HAP-1 (cell line): ENCODE results near the gene TTLL7.

ENCODE experiments used
- DNase-seq, 2 experiments: peaks; one replicate each; pipeline ENCODE4 v3.0.0-alpha.2; 2016 to 2020; ENCODE audit warnings: low spot score in 2 of 2
- H3K27me3 ChIP-seq: fragments of 250-450 bp; sonication (Bioruptor Pico); 2 replicates; pipeline ENCODE4 v1.5.1; 2020; ENCODE audit warnings: low read depth, mild to moderate bottlenecking, moderate library complexity
- H3K36me3 ChIP-seq: fragments of 250-450 bp; sonication (Bioruptor Pico); replicated peaks from 2 replicates; pipeline ENCODE4 v1.5.1; 2020; ENCODE audit warnings: mild to moderate bottlenecking
- H3K4me1 ChIP-seq: fragments of 250-450 bp; sonication (Bioruptor Pico); 2 replicates; pipeline ENCODE4 v1.5.1; 2020; ENCODE audit warnings: mild to moderate bottlenecking
- H3K4me3 ChIP-seq: fragments of 250-450 bp; sonication (Bioruptor Pico); 2 replicates; pipeline ENCODE4 v1.5.1; 2020; ENCODE audit warnings: mild to moderate bottlenecking, moderate library complexity
- H3K9me3 ChIP-seq: fragments of 250-450 bp; sonication (Bioruptor Pico); 2 replicates; pipeline ENCODE4 v1.5.1; 2020; ENCODE audit warnings: mild to moderate bottlenecking, moderate library complexity
- in situ Hi-C: fragments of 300-500 bp; cut with MboI; formaldehyde crosslinking; loops from 3 replicates; pipeline ENCODE4 v1.14.3; 2020; ENCODE audit warnings: low sequenced_read_pairs, inconsistent platforms, mixed read lengths

TTLL7 gene, protein sequence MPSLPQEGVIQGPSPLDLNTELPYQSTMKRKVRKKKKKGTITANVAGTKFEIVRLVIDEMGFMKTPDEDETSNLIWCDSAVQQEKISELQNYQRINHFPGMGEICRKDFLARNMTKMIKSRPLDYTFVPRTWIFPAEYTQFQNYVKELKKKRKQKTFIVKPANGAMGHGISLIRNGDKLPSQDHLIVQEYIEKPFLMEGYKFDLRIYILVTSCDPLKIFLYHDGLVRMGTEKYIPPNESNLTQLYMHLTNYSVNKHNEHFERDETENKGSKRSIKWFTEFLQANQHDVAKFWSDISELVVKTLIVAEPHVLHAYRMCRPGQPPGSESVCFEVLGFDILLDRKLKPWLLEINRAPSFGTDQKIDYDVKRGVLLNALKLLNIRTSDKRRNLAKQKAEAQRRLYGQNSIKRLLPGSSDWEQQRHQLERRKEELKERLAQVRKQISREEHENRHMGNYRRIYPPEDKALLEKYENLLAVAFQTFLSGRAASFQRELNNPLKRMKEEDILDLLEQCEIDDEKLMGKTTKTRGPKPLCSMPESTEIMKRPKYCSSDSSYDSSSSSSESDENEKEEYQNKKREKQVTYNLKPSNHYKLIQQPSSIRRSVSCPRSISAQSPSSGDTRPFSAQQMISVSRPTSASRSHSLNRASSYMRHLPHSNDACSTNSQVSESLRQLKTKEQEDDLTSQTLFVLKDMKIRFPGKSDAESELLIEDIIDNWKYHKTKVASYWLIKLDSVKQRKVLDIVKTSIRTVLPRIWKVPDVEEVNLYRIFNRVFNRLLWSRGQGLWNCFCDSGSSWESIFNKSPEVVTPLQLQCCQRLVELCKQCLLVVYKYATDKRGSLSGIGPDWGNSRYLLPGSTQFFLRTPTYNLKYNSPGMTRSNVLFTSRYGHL

DNA sequence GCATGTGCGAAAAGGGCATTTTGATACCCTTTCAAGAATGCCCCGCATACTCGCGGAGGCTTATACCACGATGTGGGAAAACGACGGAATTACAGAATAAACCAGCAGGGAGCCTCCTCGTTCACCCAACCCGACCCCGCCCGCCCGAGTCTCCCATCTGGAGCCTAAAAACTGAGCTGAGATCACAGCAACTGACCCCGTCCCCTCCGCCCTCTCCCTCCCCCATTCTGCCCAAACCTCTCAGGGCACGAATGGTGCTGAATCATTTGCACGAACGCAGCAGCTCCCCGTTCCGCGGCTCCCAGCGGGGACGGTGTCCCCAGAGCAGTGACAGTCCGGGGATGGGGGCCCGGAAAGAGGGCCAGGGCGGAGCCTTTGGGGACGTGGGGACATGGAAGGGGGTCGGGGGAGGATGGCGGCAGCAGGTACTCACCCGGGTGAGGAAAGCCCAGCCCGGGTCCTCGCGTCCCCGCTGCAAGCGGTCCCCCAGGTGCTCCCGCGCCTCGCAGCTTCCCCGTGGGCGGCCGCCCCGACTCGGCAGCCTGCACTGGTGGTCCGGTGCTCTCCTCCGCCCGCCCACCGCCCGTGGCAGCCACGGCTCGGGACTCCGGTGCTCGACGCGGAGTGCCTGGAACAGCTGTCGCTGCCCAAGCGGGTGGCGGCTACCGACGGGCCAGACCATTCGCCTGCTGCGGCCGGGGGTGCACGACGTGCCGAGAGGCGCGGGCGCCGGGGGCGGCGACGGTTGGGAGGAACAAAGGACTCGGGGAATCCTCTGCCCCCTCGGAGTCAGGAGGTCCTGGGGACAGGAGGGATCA lies at the start of gene TTLL7:
TSS of gene TTLL7 (minus strand) at position 635 of the 818 bp plus-strand sequence. CDS start 46,921 bp downstream, outside the sequence.
- in situ Hi-C loops: no loop called here

DNA sequence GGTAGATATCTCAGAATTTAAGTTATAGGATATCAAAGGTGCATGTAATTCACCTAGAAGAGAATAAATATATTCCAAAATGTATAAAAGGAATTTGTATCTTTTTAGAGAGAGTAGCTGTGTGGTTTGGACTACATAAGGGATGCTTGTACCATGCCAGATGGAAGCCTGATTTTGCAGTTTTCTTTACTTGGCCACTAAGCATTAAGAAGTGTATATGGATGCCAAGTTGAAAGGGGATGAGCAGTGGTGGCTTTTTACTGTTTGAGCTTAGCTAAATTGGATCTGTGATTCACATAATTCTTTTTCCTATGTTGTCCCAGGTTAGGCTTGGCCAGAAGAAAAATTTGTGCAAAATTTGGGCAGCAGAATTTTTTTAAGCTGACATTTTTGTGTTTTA lies 43.5 kb upstream of the TTLL7 start:
- Histone ChIP-seq H3K4me1 (no peaks in the 10 kb centered on the region), H3K4me3 (no peak overlapping the region), H3K27me3 (no peaks in the 10 kb centered on the region), H3K36me3 (no peaks in the 10 kb centered on the region), H3K9me3 (no peaks in the 10 kb centered on the region)
- no peak for DNase-seq
- in situ Hi-C loops: no loop called here

More for the DNA sequence above, at the start of gene TTLL7:
- no peaks in the 10 kb centered on the region for H3K27me3 ChIP-seq
- peak within 1 kb of the TSS; percentile 86 for H3K4me3 ChIP-seq
- H3K9me3 ChIP-seq: no peaks in the 10 kb centered on the region
- peaks cover 9% of the 10 kb centered on the region for H3K4me1 ChIP-seq
- DNase-seq: peak; percentile 59 to 89
- H3K36me3 ChIP-seq: no peaks in the 10 kb centered on the region

DNA sequence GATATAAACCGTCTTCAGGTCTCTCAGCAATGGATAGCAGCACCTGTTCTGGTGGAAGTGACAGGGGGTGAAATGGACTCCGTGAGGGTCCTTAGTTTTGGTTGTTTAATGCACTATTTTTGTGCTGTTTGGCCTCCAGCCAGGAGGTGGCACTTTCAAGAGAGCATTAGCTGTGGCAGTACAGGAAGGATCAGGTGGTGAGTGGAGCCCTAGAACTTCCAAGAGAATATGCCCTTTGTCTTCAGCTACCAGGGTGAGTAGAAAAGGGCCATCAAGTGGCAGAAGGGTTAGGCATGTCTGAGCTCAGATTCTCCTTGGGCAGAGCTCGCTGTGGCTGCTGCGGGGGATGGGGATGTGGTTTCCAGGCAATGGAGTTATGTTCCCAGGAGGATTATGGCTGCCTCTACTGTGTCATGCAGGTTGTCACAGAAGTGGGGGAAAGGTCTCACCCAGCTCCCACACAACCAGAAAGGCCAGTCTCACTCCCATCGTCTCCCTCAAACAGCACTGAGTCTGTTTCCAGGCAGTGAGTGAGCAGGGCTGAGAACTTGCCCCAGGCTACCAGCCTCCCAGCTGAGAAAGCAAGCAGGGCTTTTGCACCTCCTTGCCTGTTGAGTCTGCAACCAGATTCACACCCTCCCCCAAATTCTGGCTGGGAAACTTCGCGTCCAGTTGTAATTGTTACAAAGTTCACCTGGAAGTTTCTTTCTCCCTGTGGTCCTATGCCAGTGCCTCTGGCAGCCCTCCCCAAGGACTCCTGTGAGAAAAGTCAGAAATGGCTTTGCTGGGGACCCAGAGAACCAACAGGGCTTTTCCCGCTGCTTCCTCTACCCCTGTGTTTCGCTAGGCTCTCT lies 39.1 kb upstream of the TTLL7 start:
- no peaks in the 10 kb centered on the region for H3K27me3 ChIP-seq
- in situ Hi-C loops: no loop called here
- no peaks in the 10 kb centered on the region for H3K36me3 ChIP-seq
- DNase-seq: no peak
- no peak overlapping the region for H3K4me3 ChIP-seq
- H3K9me3 ChIP-seq: no peaks in the 10 kb centered on the region
- no peaks in the 10 kb centered on the region for H3K4me1 ChIP-seq

DNA sequence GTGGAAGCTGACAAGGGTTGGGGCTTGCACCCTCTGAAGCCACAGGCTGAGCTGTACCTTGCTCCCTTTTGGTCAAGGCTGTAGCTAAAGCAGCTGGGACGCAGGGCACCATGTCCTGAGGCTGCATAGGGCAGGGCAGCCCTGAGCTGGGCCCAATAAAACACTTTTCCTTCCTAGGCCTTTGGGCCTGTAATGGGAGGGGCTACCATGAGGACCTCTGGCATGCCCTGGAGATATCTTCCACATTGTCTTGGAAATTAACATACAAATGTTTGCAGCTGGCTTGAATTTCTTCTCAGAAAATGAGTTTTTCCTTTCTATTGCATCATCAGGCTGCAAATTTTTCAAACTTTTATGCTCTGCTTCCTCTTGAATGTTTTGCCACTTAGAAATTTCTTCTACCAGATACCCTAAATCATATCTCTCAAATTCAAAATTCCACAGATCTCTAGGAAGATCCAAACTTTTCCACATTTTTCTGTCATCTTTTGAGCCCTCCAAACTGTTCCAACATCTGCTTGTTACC lies 32.9 kb upstream of the TTLL7 start:
- Histone ChIP-seq H3K4me3 (no peak overlapping the region), H3K4me1 (no peaks in the 10 kb centered on the region), H3K9me3 (no peaks in the 10 kb centered on the region), H3K27me3 (no peaks in the 10 kb centered on the region), H3K36me3 (no peaks in the 10 kb centered on the region)
- in situ Hi-C loops: no loop called here
- no peak for DNase-seq

DNA sequence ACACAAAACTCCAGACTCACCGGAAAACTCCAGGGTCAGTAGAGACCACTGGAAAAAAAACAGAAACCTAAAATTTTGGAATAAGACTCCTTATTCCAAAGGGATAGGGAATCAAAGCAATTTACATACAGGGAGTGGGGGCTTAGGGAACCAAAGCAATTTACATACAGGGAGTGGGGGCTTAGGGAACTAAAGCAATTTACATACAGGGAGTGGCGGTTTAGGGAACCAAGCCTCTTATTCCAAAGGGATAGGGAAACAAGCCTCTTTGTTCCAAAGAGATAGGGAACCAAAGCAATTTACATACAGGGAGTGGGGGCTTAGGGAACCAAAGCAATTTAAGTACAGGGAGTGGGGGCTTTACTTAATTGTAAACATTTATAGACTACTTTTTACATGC lies 28.4 kb upstream of the TTLL7 start:
- DNase-seq: peak in 1 of 2 experiments; percentile 34
- H3K27me3 ChIP-seq: no peaks in the 10 kb centered on the region
- no peak overlapping the region for H3K4me3 ChIP-seq
- no peaks in the 10 kb centered on the region for H3K4me1 ChIP-seq
- in situ Hi-C loops: no loop called here
- H3K36me3 ChIP-seq: no peaks in the 10 kb centered on the region
- no peaks in the 10 kb centered on the region for H3K9me3 ChIP-seq

DNA sequence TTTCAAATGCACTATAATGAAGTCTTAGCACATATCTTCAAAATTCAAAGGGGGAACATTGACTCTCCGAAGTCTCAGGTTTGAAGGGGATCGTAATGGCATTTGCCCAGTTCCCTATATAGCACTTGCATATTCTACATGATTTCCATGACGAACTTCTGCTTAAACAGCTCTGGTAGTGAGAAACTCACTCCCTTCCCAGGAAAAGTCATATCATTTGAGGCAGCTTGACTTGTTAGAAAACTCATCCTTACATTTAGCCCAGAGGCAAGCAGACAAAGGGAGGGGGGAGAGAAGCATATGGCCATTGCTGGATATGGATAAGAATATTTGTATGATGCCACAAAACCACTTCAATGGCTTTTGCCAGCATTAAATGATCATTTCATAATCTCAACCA lies 27.0 kb upstream of the TTLL7 start:
- in situ Hi-C loops: no loop called here
- Histone ChIP-seq H3K4me1 (no peaks in the 10 kb centered on the region), H3K9me3 (no peaks in the 10 kb centered on the region), H3K36me3 (no peaks in the 10 kb centered on the region), H3K4me3 (no peak overlapping the region), H3K27me3 (no peaks in the 10 kb centered on the region)
- DNase-seq: no peak

DNA sequence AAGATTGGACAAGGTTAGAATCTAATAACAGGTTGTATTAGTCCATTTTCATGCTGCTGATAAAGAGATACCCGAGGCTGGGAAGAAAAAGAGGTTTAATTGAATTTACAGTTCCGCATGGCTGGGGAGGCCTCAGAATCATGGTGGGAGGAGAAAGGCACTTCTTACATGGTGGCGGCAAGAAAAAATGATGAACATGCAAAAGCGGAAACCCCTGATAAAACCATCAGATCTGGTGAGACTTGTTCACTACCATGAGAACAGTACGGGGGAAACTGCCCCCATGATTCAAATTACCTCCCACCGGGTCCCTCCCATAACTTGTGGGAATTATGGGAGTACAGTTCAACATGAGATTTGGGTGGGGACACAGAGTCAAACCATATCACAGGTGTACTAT lies 22.9 kb upstream of the TTLL7 start:
- no peaks in the 10 kb centered on the region for H3K9me3 ChIP-seq
- no peaks in the 10 kb centered on the region for H3K36me3 ChIP-seq
- H3K4me1 ChIP-seq: no peaks in the 10 kb centered on the region
- no peak overlapping the region for H3K4me3 ChIP-seq
- in situ Hi-C loops: no loop called here
- H3K27me3 ChIP-seq: no peaks in the 10 kb centered on the region
- no peak for DNase-seq

DNA sequence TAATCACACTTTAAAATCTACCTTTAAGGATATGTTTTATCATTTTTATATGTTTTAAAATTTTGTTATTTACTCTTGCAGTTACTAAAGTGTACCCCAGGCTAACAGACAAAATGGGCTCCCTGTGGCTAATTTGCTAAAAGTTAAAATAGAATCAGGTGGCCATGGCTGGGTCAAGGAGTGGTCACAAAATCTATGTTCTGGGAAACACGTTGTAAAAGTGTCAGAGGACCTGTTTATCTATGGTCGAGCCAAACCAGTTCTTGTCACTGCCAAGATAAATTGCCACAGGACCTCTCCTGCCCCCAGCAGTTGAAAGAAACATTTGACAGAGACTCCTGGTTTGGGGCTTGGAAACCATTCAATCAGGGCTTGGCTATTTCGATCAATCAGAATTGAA lies 21.2 kb upstream of the TTLL7 start:
- no peaks in the 10 kb centered on the region for H3K9me3 ChIP-seq
- no peaks in the 10 kb centered on the region for H3K27me3 ChIP-seq
- no peak overlapping the region for H3K4me3 ChIP-seq
- in situ Hi-C loops: no loop called here
- H3K4me1 ChIP-seq: no peaks in the 10 kb centered on the region
- no peak for DNase-seq
- H3K36me3 ChIP-seq: no peaks in the 10 kb centered on the region

DNA sequence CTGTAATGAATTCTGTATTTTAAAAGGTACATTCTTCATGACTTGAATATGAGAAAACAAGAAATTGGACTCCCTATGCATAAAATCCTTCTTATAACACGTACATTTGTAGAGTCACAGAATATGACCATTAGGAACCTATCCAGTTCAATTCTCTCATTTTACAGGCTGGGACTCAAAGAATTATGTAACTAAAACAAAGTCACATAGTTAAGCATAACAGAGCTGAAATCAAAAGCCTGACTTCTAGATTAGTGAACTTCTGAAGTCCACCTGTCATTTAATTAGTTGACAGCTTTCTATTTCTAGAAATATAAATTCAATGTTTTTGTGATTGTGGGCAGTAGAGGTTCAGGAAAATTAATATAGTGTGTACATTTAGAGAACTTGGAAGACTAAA lies 20.3 kb upstream of the TTLL7 start:
- Histone ChIP-seq H3K36me3 (no peaks in the 10 kb centered on the region), H3K4me1 (no peaks in the 10 kb centered on the region), H3K9me3 (no peaks in the 10 kb centered on the region), H3K4me3 (no peak overlapping the region), H3K27me3 (no peaks in the 10 kb centered on the region)
- in situ Hi-C loops: no loop called here
- no peak for DNase-seq

DNA sequence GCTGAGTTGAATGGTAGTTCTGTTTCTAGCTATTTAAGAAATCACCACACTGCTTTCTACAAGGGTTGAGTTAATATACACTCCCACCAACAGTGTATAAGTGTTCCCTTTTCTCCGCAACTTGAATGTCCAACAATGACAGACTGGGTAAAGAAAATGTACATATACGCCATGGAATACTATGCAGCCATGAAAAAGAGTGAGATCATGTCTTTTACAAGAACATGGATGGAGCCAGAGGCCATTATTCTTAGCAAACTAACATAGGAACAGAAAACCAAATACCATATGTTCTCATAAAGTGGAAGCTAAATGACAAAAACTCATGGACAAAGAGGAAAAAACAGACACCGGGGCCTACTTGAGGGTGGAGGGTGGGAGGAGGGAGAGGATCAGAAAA lies 14.8 kb upstream of the TTLL7 start:
- H3K9me3 ChIP-seq: no peaks in the 10 kb centered on the region
- no peaks in the 10 kb centered on the region for H3K4me1 ChIP-seq
- DNase-seq: no peak
- in situ Hi-C loops: no loop called here
- H3K36me3 ChIP-seq: no peaks in the 10 kb centered on the region
- H3K4me3 ChIP-seq: no peak overlapping the region
- H3K27me3 ChIP-seq: no peaks in the 10 kb centered on the region

DNA sequence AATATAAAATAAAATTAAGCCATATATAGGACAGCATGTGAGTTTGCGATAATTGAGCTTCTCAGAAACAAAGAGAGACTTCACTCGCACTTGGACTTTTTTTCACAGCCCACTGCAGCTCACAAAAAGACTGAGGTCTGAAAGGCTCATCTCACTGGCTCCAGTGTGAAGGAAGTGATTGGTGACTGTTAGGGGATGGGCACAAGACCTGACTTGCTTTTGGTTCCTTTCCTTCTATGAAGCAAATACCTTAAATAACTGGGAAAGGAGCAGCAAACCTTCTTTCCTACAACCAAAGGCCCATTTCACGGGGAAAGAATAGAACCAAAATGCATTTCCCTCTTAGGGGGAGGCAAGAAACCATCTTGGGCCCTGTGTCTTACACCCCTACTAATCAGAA lies 13.1 kb upstream of the TTLL7 start:
- in situ Hi-C loops: no loop called here

DNA sequence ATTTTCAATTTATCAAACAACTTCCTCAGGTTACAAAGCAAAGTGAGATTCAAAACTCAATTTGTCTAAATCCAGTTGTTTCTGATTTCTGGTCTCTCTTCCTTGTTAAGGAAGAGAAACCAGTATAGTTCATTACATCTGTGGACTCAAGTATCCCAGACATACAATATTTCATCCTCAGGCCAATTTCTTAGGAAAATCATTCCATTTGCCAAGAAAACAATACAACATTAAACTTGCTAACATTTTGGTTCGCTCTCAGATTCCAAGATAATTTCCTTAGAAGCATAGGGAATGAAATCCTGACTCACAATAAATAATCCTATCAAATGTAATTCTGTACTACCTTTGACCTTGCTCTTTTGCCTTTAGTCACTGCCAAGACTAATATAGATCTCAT lies 11.2 kb upstream of the TTLL7 start:
- Histone ChIP-seq H3K36me3 (no peaks in the 10 kb centered on the region), H3K4me1 (no peaks in the 10 kb centered on the region), H3K4me3 (no peak overlapping the region), H3K9me3 (no peaks in the 10 kb centered on the region), H3K27me3 (no peaks in the 10 kb centered on the region)
- in situ Hi-C loops: no loop called here
- DNase-seq: no peak

More for the DNA sequence above, 13.1 kb upstream of the TTLL7 start:
- Histone ChIP-seq H3K9me3 (no peaks in the 10 kb centered on the region), H3K27me3 (no peaks in the 10 kb centered on the region), H3K4me1 (no peaks in the 10 kb centered on the region), H3K36me3 (no peaks in the 10 kb centered on the region), H3K4me3 (no peak overlapping the region)
- DNase-seq: no peak

DNA sequence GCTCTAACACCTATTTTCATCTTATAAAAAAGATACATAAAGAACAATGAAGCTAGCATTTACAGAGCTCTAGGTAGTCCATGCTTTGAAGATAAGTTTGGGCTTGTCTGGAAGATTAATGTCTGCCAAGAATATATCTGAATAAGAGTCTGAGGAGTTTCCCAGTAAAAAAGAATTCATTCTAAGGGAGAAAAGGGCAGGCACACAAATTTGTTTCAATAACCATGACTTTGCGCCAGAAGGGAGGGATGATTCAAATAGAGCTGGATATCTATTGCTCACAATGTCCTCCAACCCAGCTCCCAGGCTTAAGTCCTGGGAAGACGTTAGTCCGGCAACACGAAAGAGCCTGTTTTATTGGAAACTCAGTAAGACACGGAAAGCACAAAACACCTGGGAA lies 9.7 kb upstream of the TTLL7 start:
- H3K27me3 ChIP-seq: no peaks in the 10 kb centered on the region; the same call in 1 of the 2 replicates
- H3K4me1 ChIP-seq: no peaks in the 10 kb centered on the region
- no peaks in the 10 kb centered on the region for H3K9me3 ChIP-seq
- DNase-seq: no peak
- no peak overlapping the region for H3K4me3 ChIP-seq
- in situ Hi-C loops: no loop called here
- H3K36me3 ChIP-seq: no peaks in the 10 kb centered on the region
